T-cell (primary cell): ENCODE results near the gene GRID2. TPM values are rescaled to one million over a fixed set of nuclear protein-coding genes. Genes with fewer than 3 reads are reported as not detected.
"Not testable (repeated sequence)": the region's sequence is repeated elsewhere in the genome, so short reads cannot be mapped to it uniquely, and the experiment has no call there.

ENCODE experiments used
- ATAC-seq, 4 experiments: fragments of 200-7000 bp in 3 of 4; fragments of 150-1000 bp in 1 of 4; cut with Tn5 transposase; replicated peaks in 1 of 4; 1 replicate in 3 of 4; 2 replicates in 1 of 4; pipeline ENCODE4 v1.10.0; 2021; ENCODE audit warnings: moderate library complexity in 3 of 4, mild to moderate bottlenecking in 2 of 4, moderate number of reproducible peaks in 1 of 4
- CTCF ChIA-PET, 2 donors: fragments of 300-600 bp; sonication (Branson Sonifier 250); formaldehyde crosslinking; loops; one replicate each; lab custom pipeline; 2022; ENCODE audit warnings: antibody characterized with exemption in 2 of 2; lab: Charles Lee
- POLR2A ChIA-PET, 2 donors: fragments of 300-600 bp; sonication (Branson Sonifier 250); formaldehyde crosslinking; loops; one replicate each; lab custom pipeline; 2022; ENCODE audit warnings: antibody characterized with exemption in 2 of 2; lab: Charles Lee
- DNase-seq, 35 experiments: peaks; one replicate each; pipeline versions ENCODE4 v3.0.0 to v3.0.0-alpha.2; 2013 to 2023
- H3K27ac ChIP-seq: one replicate; pipeline ENCODE4 v1.5.1; 2013; ENCODE audit warnings: low read length
- H3K27me3 ChIP-seq, 2 experiments: replicated peaks in 1 of 2; 1 replicate in 1 of 2; 2 replicates in 1 of 2; pipeline versions ENCODE4 v1.6.1 to v1.7.0; 2013; ENCODE audit warnings: low read length in 1 of 2, mixed read lengths in 1 of 2; ENCODE audit not compliant: control insufficient read depth in 2 of 2, insufficient read depth in 2 of 2; ENCODE audit errors: extremely low read depth in 1 of 2
- H3K36me3 ChIP-seq, 2 donors: 1 replicate in 1 of 2; 2 replicates in 1 of 2; pipeline versions ENCODE4 v1.6.1 to v1.7.0; 2013; ENCODE audit warnings: low read length in 1 of 2; ENCODE audit not compliant: control insufficient read depth in 2 of 2, insufficient read depth in 1 of 2; ENCODE audit errors: extremely low read depth in 1 of 2
- H3K4me1 ChIP-seq, 2 experiments: 1 replicate in 1 of 2; 2 replicates in 1 of 2; pipeline versions ENCODE4 v1.6.1 to v1.7.0; 2013; ENCODE audit warnings: low read length in 2 of 2, mixed read lengths in 1 of 2; ENCODE audit not compliant: insufficient read depth in 2 of 2, control insufficient read depth in 1 of 2; ENCODE audit errors: extremely low read depth in 1 of 2
- H3K4me3 ChIP-seq, 2 donors: 1 replicate in 1 of 2; 2 replicates in 1 of 2; pipeline versions ENCODE4 v1.5.1 to v1.7.0; 2013; ENCODE audit warnings: mild to moderate bottlenecking in 2 of 2, low read length in 1 of 2, moderate library complexity in 1 of 2; ENCODE audit not compliant: control insufficient read depth in 1 of 2; ENCODE audit errors: extremely low read depth in 1 of 2
- H3K9me3 ChIP-seq: 2 replicates; pipeline ENCODE4 v1.7.0; 2013
- H3K27ac Mint-ChIP-seq, 2 donors: one replicate each; pipeline ENCODE4 v1.8.0; 2020 to 2021; ENCODE audit warnings: mild to moderate bottlenecking in 2 of 2, mixed read lengths in 2 of 2
- H3K27me3 Mint-ChIP-seq, 2 donors: one replicate each; pipeline ENCODE4 v1.8.0; 2021 to 2022; ENCODE audit warnings: mixed read lengths in 2 of 2
- H3K36me3 Mint-ChIP-seq: one replicate; pipeline ENCODE4 v1.8.0; 2021; ENCODE audit warnings: mixed read lengths
- H3K4me1 Mint-ChIP-seq, 3 donors: one replicate each; pipeline ENCODE4 v1.8.0; 2020 to 2022; ENCODE audit warnings: mixed read lengths in 3 of 3, mild to moderate bottlenecking in 1 of 3
- H3K4me3 Mint-ChIP-seq, 3 donors: one replicate each; pipeline ENCODE4 v1.8.0; 2020 to 2022; ENCODE audit warnings: mild to moderate bottlenecking in 3 of 3, mixed read lengths in 3 of 3, moderate library complexity in 3 of 3
- H3K9me3 Mint-ChIP-seq, 3 donors: one replicate each; pipeline ENCODE4 v1.8.0; 2020 to 2022; ENCODE audit warnings: mixed read lengths in 3 of 3
- WGBS: methylation state at CpG from one replicate; pipeline ENCODE4 v1.1.5; 2013; ENCODE audit warnings: missing lambda C conversion rate; ENCODE audit not compliant: insufficient coverage; 5-methylcytosine and 5-hydroxymethylcytosine counted together
- total RNA-seq, 35 experiments: library from RNA in 6 of 35; stranded (reverse) in 6 of 35; fragments of 120-200 nt in 1 of 35; gene quantifications; one replicate each; pipeline versions ENCODE4 v1.2.1 to v1.2.4 and lab custom pipeline; 2013 to 2026

GRID2 gene
- total RNA-seq, 5 donors from 2014 or later (not counting 1 experiment from before 2014, with no cell fraction given), result 0.13 to 0.18 TPM; not detected in 3

GRCh38 chr4:92268642-92269041, 35.1 kb upstream of the GRID2 start:
- Histone ChIP-seq H3K4me3 (no peak overlapping the region), H3K36me3 (no peaks in the 10 kb centered on the region), H3K4me1 (no peaks in the 10 kb centered on the region), H3K9me3 (no peaks in the 10 kb centered on the region), H3K27ac (no peak overlapping the region), H3K27me3 (no peaks in the 10 kb centered on the region)
- Mint-ChIP-seq H3K4me1 (no peaks in the 10 kb centered on the region), H3K27me3 (no peaks in the 10 kb centered on the region), H3K4me3 (no peak overlapping the region), H3K27ac (no peak overlapping the region), H3K9me3 (peaks cover 3 to 11% (median 6%) of the 10 kb centered on the region in 3 donors), H3K36me3 (no peaks in the 10 kb centered on the region)
- POLR2A ChIA-PET, result no interaction called here
- ATAC-seq (no peak), DNase-seq (no peak)
- 92% methylated on average over 4 of the region's 4 CpGs for WGBS
- CTCF ChIA-PET, result no interaction called here

DNA sequence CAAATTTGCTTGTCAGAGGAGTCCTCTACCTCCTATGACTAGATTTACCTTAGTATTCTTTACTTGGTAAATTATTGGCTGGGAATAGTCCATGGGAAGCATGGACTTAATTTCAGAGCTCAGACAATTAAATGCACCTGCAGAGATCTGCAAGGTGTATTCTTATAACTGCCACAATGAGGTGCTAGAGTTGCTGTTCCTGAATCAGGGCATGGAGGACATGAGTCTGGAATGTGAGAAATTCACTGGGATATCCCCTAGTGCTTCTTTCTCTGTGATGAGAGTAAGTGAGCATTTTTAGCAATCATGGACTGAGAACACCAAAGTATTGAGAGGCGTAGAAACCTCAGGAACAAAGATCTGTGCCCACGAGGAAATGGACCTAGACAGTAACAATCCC, 32.9 kb upstream of the GRID2 start:
- no peaks in the 10 kb centered on the region for H3K36me3 ChIP-seq
- POLR2A ChIA-PET, result no interaction called here
- H3K27me3 ChIP-seq, result no peaks in the 10 kb centered on the region
- Mint-ChIP-seq H3K4me1 (no peaks in the 10 kb centered on the region), H3K9me3 (peaks cover 0 to 13% (median 11%) of the 10 kb centered on the region in 3 donors), H3K27ac (no peak overlapping the region), H3K4me3 (no peak overlapping the region), H3K36me3 (no peaks in the 10 kb centered on the region), H3K27me3 (no peaks in the 10 kb centered on the region)
- no peak for ATAC-seq
- no peak overlapping the region for H3K27ac ChIP-seq
- H3K4me1 ChIP-seq, result no peaks in the 10 kb centered on the region
- H3K4me3 ChIP-seq, result no peak overlapping the region
- CTCF ChIA-PET, result no interaction called here
- DNase-seq, result no peak
- H3K9me3 ChIP-seq, result no peaks in the 10 kb centered on the region
- no CpG with 5 or more reads among the region's 2 CpGs for WGBS

- DNase-seq, POLR2A ChIA-PET: not testable (repeated sequence)
- 60% methylated on average over 1 of the region's 4 CpGs for WGBS
Observed at GRCh38 chr4:92271551-92271950, 32.2 kb upstream of the GRID2 start.

DNA sequence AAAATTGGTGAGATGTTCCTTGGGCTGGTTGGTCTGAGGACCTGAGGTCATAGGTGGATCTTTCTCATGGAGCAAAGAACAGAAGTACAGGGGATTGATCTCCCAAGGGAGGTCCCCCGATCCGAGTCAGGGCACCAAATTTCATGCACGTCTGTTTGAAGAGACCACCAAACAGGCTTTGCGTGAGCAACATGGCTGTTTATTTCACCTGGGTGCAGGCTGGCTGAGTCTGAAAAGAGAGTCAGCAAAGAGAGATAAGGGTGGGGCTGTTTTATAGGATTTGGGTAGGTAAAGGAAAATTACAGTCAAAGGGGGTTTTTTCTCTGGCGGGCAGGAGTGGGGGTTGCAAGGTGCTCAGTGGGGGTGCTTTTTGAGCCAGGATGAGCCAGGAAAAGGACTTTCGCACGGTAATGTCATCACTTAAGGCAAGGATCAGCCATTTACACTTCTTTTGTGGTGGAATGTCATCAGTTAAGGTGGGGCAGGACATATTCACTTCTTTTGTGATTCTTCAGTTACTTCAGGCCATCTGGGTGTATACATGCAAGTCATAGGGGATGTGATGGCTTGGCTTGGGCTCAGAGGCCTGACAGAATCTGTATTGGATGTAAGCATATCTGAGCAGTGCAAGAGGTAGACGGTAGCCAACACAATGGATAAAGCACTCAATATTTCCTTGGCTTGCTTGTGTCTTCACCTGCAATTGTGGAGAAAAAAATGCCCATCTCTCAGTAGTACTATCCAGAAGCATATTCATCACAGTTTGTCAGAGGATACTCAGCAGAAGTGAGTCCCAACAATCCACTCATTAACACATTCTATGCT, 26.5 kb upstream of the GRID2 start:
- POLR2A ChIA-PET, DNase-seq, H3K36me3 Mint-ChIP-seq, H3K27me3 ChIP-seq, CTCF ChIA-PET, H3K4me1 Mint-ChIP-seq, H3K4me1 ChIP-seq, H3K36me3 ChIP-seq, H3K27ac Mint-ChIP-seq, H3K9me3 Mint-ChIP-seq, H3K27ac ChIP-seq, H3K4me3 ChIP-seq, H3K27me3 Mint-ChIP-seq, H3K9me3 ChIP-seq, H3K4me3 Mint-ChIP-seq, ATAC-seq: not testable (repeated sequence)
- WGBS, result 63% methylated on average over 5 of the region's 8 CpGs

More at GRCh38 chr4:92271551-92271950, 32.2 kb upstream of the GRID2 start:
- CTCF ChIA-PET, H3K36me3 ChIP-seq, ATAC-seq, H3K27ac ChIP-seq, H3K9me3 ChIP-seq, H3K36me3 Mint-ChIP-seq, H3K4me3 Mint-ChIP-seq, H3K4me1 ChIP-seq, H3K27me3 Mint-ChIP-seq, H3K4me3 ChIP-seq, H3K27ac Mint-ChIP-seq, H3K4me1 Mint-ChIP-seq, H3K27me3 ChIP-seq: not testable (repeated sequence)
- H3K9me3 Mint-ChIP-seq, result peaks cover 0 to 14% (median 11%) of the 10 kb centered on the region in 3 donors

GRCh38 chr4:92279296-92279695, 24.5 kb upstream of the GRID2 start:
- no CpG with 5 or more reads among the region's 1 CpG for WGBS
- peaks cover 0 to 8% (median 4%) of the 10 kb centered on the region in 3 donors for H3K9me3 Mint-ChIP-seq
- H3K4me1 Mint-ChIP-seq, result peaks cover 0 to 4% (median 0%) of the 10 kb centered on the region in 3 donors
- ChIA-PET POLR2A (no interaction called here), CTCF (no interaction called here)
- Histone ChIP-seq H3K27me3 (no peaks in the 10 kb centered on the region), H3K4me1 (no peaks in the 10 kb centered on the region), H3K27ac (no peak overlapping the region), H3K36me3 (no peaks in the 10 kb centered on the region), H3K4me3 (no peak overlapping the region), H3K9me3 (no peaks in the 10 kb centered on the region)
- DNase-seq, result no peak
- no peaks in the 10 kb centered on the region for H3K36me3 Mint-ChIP-seq
- H3K4me3 Mint-ChIP-seq, result no peak overlapping the region
- no peaks in the 10 kb centered on the region for H3K27me3 Mint-ChIP-seq
- no peak for ATAC-seq
- no peak overlapping the region for H3K27ac Mint-ChIP-seq

DNA sequence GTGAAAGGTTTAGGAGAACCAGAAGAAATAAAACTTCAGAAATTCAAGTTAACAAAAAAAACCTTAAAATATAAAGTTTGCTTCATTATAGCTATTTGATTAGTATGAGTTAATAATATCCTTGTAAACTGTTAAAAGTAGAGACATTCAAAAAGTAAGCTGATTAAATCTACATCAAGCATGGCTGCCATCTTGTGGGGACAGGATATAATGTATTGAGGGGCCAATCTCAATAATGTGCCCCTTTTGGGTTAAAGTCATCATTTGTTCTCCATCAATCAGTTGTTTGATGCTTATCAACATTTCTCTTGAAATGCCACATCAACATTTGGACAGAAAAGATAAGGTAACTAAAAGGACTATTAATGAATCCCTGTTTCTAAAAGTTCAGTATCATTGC, 4.6 kb upstream of the GRID2 start:
- DNase-seq (no peak), ATAC-seq (no peak)
- no peak overlapping the region for H3K27ac ChIP-seq
- ChIA-PET CTCF (no interaction called here), POLR2A (no interaction called here)
- H3K36me3 ChIP-seq, result no peaks in the 10 kb centered on the region
- H3K4me3 ChIP-seq, result no peak overlapping the region
- Mint-ChIP-seq H3K9me3 (peaks cover 4 to 9% (median 4%) of the 10 kb centered on the region in 3 donors), H3K4me1 (no peaks in the 10 kb centered on the region), H3K4me3 (no peak overlapping the region), H3K36me3 (no peaks in the 10 kb centered on the region), H3K27me3 (peaks cover 7 to 9% of the 10 kb centered on the region in 2 donors), H3K27ac (no peak overlapping the region)
- H3K27me3 ChIP-seq, result peaks cover 0 to 2% of the 10 kb centered on the region in 2 experiments
- H3K9me3 ChIP-seq, result no peaks in the 10 kb centered on the region
- H3K4me1 ChIP-seq, result no peaks in the 10 kb centered on the region
